GM21390 (cell line): ENCODE results near the gene PTPRE.
A peak's percentile ranks its signal among the peaks of the same experiment; 100 is the strongest.

Experiments used
- ATAC-seq: cut with Tn5 transposase; IDR thresholded peaks from one replicate; pipeline ENCODE4 v1.9.1; 2021; ENCODE audit not compliant: unreplicated experiment

PTPRE gene

GRCh38 chr10:127923646-127924045, 16.7 kb downstream of the PTPRE start:
- ATAC-seq, result no peak

GRCh38 chr10:127925471-127926207, 18.7 kb downstream of the PTPRE start:
- no peak for ATAC-seq

GRCh38 chr10:127926455-127926854, 19.6 kb downstream of the PTPRE start:
- no peak for ATAC-seq

- no peak for ATAC-seq
These were observed 21.3 kb downstream of the PTPRE start for GRCh38 chr10:127928021-127928806.

- no peak for ATAC-seq
These were observed 25.8 kb downstream of the PTPRE start for GRCh38 chr10:127932521-127933270.

- ATAC-seq, result no peak
These were observed 26.4 kb downstream of the PTPRE start for GRCh38 chr10:127933271-127933670.

- ATAC-seq, result no peak
These were observed 27.5 kb downstream of the PTPRE start for GRCh38 chr10:127934383-127934782.

- ATAC-seq, result no peak
These were observed 28.2 kb downstream of the PTPRE start for GRCh38 chr10:127935071-127935561.

- ATAC-seq, result no peak
These were observed 30.2 kb downstream of the PTPRE start for GRCh38 chr10:127937069-127937468.

- no peak for ATAC-seq
These were observed 31.1 kb downstream of the PTPRE start for GRCh38 chr10:127937915-127938463.

GRCh38 chr10:127939786-127940330, 33.0 kb downstream of the PTPRE start:
- ATAC-seq, result no peak

GRCh38 chr10:127940866-127941640, 34.1 kb downstream of the PTPRE start:
- no peak for ATAC-seq

- ATAC-seq, result no peak
These were observed 35.9 kb downstream of the PTPRE start for GRCh38 chr10:127942811-127943210.

GRCh38 chr10:127943336-127943910, 36.5 kb downstream of the PTPRE start:
- no peak for ATAC-seq

GRCh38 chr10:127944256-127944655, 37.4 kb downstream of the PTPRE start:
- no peak for ATAC-seq

GRCh38 chr10:127945341-127945758, 38.4 kb downstream of the PTPRE start:
- ATAC-seq, result peak; percentile 52

- ATAC-seq, result peak; percentile 26
These were observed 39.2 kb downstream of the PTPRE start for GRCh38 chr10:127945948-127946711.

GRCh38 chr10:127947211-127947610, 40.3 kb downstream of the PTPRE start:
- no peak for ATAC-seq

GRCh38 chr10:127948791-127949190, 41.9 kb downstream of the PTPRE start:
- ATAC-seq, result no peak
